Keratinocyte (primary cell): ENCODE data around the gene CSNK1G2. TPM values are rescaled to one million over a fixed set of nuclear protein-coding genes. Genes with fewer than 3 reads are reported as not detected.

Experiments used
- DNase-seq: peaks from one replicate; pipeline ENCODE4 v3.0.0-alpha.2; 2011; ENCODE audit warnings: low read depth, missing footprints, low spot score
- FAIRE-seq: peaks from 2 replicates; lab custom pipeline; 2011; peaks lifted over from hg19 to GRCh38; lab: Jason Lieb, UNC
- H2AFZ ChIP-seq: 2 replicates; pipeline ENCODE4 v1.6.0; 2012; ENCODE audit warnings: low read length, control low read depth, inconsistent platforms; ENCODE audit not compliant: control insufficient read depth
- H3K27ac ChIP-seq: 2 replicates; pipeline ENCODE4 v1.5.1; 2011; ENCODE audit warnings: low read length; ENCODE audit not compliant: control insufficient read depth, insufficient read depth
- H3K27me3 ChIP-seq: 3 replicates; pipeline ENCODE4 v1.6.0; 2011; ENCODE audit warnings: low read length; ENCODE audit not compliant: control insufficient read depth, insufficient read depth; ENCODE audit errors: extremely low read depth
- H3K36me3 ChIP-seq, 2 experiments: 2 replicates in 1 of 2; 3 replicates in 1 of 2; pipeline ENCODE4 v1.5.1; 2011; ENCODE audit warnings: low read length in 2 of 2, mild to moderate bottlenecking in 1 of 2; ENCODE audit not compliant: control insufficient read depth in 2 of 2, insufficient read depth in 2 of 2; ENCODE audit errors: extremely low read depth in 1 of 2
- H3K4me1 ChIP-seq: 3 replicates; pipeline ENCODE4 v1.5.1; 2011; ENCODE audit warnings: low read length; ENCODE audit not compliant: control insufficient read depth, insufficient read depth; ENCODE audit errors: extremely low read depth
- H3K4me2 ChIP-seq: 3 replicates; pipeline ENCODE4 v1.6.0; 2011; ENCODE audit warnings: low read depth, low read length; ENCODE audit not compliant: control insufficient read depth, insufficient read depth; ENCODE audit errors: extremely low read depth
- H3K4me3 ChIP-seq, 3 experiments: fragments of 200-600 bp in 1 of 3; sonication (generic) in 1 of 3; 2 replicates in 2 of 3; 3 replicates in 1 of 3; pipeline ENCODE4 v1.5.1; 2011 to 2016; ENCODE audit warnings: low read length in 3 of 3, mild to moderate bottlenecking in 3 of 3, control low read depth in 2 of 3, inconsistent platforms in 1 of 3, low read depth in 1 of 3, mixed read lengths in 1 of 3, mixed run types in 1 of 3, moderate library complexity in 1 of 3; ENCODE audit not compliant: control insufficient read depth in 2 of 3, insufficient read depth in 2 of 3; ENCODE audit errors: extremely low read depth in 1 of 3
- H3K79me2 ChIP-seq: 2 replicates; pipeline ENCODE4 v1.6.0; 2012; ENCODE audit warnings: low read length; ENCODE audit not compliant: control insufficient read depth, insufficient read depth
- H3K9ac ChIP-seq: 3 replicates; pipeline ENCODE4 v1.6.0; 2011; ENCODE audit warnings: low read length; ENCODE audit not compliant: control insufficient read depth, insufficient read depth; ENCODE audit errors: extremely low read depth
- H3K9me1 ChIP-seq: 3 replicates; pipeline ENCODE4 v1.6.0; 2011; ENCODE audit warnings: low read length; ENCODE audit not compliant: control insufficient read depth, insufficient read depth; ENCODE audit errors: extremely low read depth
- H3K9me3 ChIP-seq: 2 replicates; pipeline ENCODE4 v1.5.1; 2012; ENCODE audit warnings: low read depth, low read length; ENCODE audit not compliant: control insufficient read depth
- H4K20me1 ChIP-seq: 3 replicates; pipeline ENCODE4 v1.6.0; 2011; ENCODE audit warnings: low read length; ENCODE audit not compliant: control insufficient read depth, insufficient read depth; ENCODE audit errors: extremely low read depth
- CTCF ChIP-seq, 3 experiments: IDR thresholded peaks in 1 of 3; conservative IDR thresholded peaks in 1 of 3; optimal IDR thresholded peaks in 1 of 3; 2 replicates in 2 of 3; 3 replicates in 1 of 3; pipeline versions ENCODE3 to v1.5.1; 2011; ENCODE audit warnings: low read length in 3 of 3, mild to moderate bottlenecking in 3 of 3, moderate library complexity in 2 of 3, control low read depth in 1 of 3, inconsistent platforms in 1 of 3; ENCODE audit not compliant: insufficient read depth in 2 of 3; ENCODE audit errors: extremely low read depth in 1 of 3
- EZH2 ChIP-seq: IDR thresholded peaks from one replicate; pipeline ENCODE4 v1.6.1; 2012; ENCODE audit warnings: inconsistent platforms, mild to moderate bottlenecking, low read length, moderate library complexity
- dilution Hi-C: fragments of 300-500 bp; cut with MboI; formaldehyde crosslinking; loops from one replicate; pipeline ENCODE4 v1.7.0; 2020; ENCODE audit warnings: low sequenced_read_pairs; ENCODE audit not compliant: extremely low pct_ligation_motif_present
- polyA plus RNA-seq, 5 experiments: library from polyadenylated mRNA; depleted of rRNA in 3 of 5; stranded (reverse) in 3 of 5; stranded (forward) in 1 of 5; unstranded in 1 of 5; fragments of >200 nt; gene quantifications; 1 replicate in 1 of 5; 2 replicates in 3 of 5; 3 replicates in 1 of 5; pipeline versions ENCODE4 v1.2.1 to v1.2.3, GENCODE V29; 2011 to 2012; ENCODE audit warnings: missing spikeins in 2 of 5, low read depth in 1 of 5, low replicate concordance in 1 of 5

Gene CSNK1G2
- polyA plus RNA-seq, 1 donor (not counting 4 experiments of a cell fraction or from before 2014, with no cell fraction given): 34.9 TPM

DNA sequence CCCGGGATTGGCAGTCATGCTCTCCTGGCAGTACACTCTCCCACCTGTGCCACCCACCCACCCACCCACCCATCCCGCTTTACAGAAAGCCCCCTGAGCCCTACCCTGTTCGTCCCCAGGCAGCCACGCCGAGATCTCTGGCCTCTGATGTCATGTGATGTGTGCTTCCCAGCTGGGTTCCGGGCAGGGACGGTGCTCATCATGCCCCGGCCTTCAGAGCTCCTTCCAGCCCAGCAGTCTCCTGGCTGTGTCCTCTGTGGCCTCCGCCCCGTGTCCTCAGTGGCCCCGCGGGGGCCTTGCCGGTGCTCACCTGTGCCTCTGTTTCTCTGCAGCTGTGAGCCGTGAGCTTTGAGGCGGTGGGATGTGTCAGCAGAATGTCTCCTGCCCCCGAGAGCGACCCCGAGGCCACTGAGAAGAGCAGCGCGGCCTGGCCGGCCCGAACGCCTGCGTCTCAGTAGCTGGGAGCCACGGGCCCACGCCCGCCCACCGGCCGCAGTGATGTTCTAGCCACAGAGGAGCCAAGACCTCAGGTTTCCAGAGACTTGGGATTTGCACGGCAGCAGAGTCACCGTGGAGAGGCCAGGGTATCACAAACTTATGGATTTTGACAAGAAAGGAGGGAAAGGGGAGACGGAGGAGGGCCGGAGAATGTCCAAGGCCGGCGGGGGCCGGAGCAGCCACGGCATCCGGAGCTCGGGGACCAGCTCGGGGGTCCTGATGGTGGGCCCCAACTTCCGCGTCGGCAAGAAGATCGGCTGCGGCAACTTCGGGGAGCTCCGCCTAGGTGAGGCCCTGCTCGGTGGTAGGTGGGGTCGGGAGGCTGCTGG is 28.4 kb downstream of the CSNK1G2 start:
- FAIRE-seq (no peak), DNase-seq (no peak)
- H3K9me3 ChIP-seq: no peaks in the 10 kb centered on the region
- H4K20me1 ChIP-seq: peaks cover 10% of the 10 kb centered on the region
- peaks cover 0 to 10% of the 10 kb centered on the region in 2 experiments for H3K36me3 ChIP-seq
- H3K9me1 ChIP-seq: no peaks in the 10 kb centered on the region
- H3K27ac ChIP-seq: no peak overlapping the region
- dilution Hi-C loops: no loop called here
- H3K4me1 ChIP-seq: no peaks in the 10 kb centered on the region
- H3K9ac ChIP-seq: no peak overlapping the region
- peaks cover 47% of the 10 kb centered on the region for H3K79me2 ChIP-seq
- TF ChIP-seq EZH2 (no peak), CTCF (optimal IDR thresholded peaks at IDR 0.05 in 1 of 3, IDR thresholded peaks at IDR 0.05 in 1 of 3, conservative IDR thresholded peaks at IDR 0.05 in 1 of 3; ENCODE audit: extremely low read depth in 1 of 3, insufficient read depth in 2 of 3, low read length in 3 of 3) (no peak)
- no peaks in the 10 kb centered on the region for H3K27me3 ChIP-seq
- no peak overlapping the region for H2AFZ ChIP-seq
- H3K4me2 ChIP-seq: no peak overlapping the region
- H3K4me3 ChIP-seq: no peak overlapping the region

DNA sequence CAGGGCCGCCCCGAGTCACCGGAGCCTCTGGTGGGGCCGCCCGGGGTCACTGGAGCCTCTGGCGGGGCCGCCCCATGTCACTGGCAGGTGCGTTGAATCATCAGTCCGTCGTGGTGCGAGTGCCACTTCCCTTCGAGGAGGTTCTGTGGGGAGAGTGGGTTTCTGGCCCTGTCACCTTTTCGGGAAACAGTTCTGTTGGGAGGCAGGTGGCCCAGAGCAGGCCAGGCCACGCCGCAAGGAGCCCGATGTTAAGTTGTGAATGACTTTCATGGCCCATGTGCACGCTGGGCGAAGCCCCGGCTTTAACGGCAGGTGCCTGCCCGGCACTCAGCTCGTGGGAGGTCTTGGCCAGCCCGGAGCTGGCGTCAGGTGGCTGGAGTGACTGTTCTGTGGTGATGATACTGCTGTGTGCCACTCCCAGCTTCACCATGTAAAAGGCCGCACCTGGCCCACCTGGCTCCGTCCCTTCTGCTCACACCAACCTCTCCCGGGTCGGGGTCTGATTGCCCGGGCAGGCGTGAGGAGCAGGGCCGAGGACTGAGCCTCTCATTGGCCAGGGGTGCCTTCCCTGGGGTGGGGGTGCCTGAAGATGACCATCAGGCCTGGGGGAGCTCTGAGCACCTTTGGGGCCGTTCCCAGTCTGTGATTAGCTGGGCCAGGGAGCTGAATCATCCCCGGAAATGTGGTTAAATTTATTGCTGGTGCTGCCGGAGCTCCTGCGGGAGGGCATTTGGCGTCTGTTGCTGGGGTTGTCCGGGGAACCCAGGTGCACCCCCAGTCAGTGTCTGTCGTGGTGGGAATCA is 29.2 kb downstream of the CSNK1G2 start:
- H3K9ac ChIP-seq: no peak overlapping the region

More for the DNA sequence above, 29.2 kb downstream of the CSNK1G2 start:
- DNase-seq (no peak), FAIRE-seq (no peak)
- peaks cover 0 to 12% of the 10 kb centered on the region in 2 experiments for H3K36me3 ChIP-seq
- H3K27me3 ChIP-seq: no peaks in the 10 kb centered on the region
- H3K4me2 ChIP-seq: no peak overlapping the region
- no peak for TF ChIP-seq CTCF (optimal IDR thresholded peaks at IDR 0.05 in 1 of 3, IDR thresholded peaks at IDR 0.05 in 1 of 3, conservative IDR thresholded peaks at IDR 0.05 in 1 of 3; ENCODE audit: extremely low read depth in 1 of 3, insufficient read depth in 2 of 3, low read length in 3 of 3)
- no peak for TF ChIP-seq EZH2
- H3K9me1 ChIP-seq: no peaks in the 10 kb centered on the region
- no peak overlapping the region for H3K27ac ChIP-seq
- H3K4me1 ChIP-seq: no peaks in the 10 kb centered on the region
- peaks cover 10% of the 10 kb centered on the region for H4K20me1 ChIP-seq
- no peak overlapping the region for H2AFZ ChIP-seq
- no peak overlapping the region for H3K4me3 ChIP-seq
- H3K9me3 ChIP-seq: no peaks in the 10 kb centered on the region
- peaks cover 53% of the 10 kb centered on the region for H3K79me2 ChIP-seq
- dilution Hi-C loops: no loop called here
